Measurements from ENCODE around the gene ERO1B.

Gene ERO1B

GRCh38 chr1:236301080-236301957, 19.6 kb upstream of the ERO1B start:
- no peak for DNase-seq (ENCODE audit: low read depth in 1 of 2, low spot score in 1 of 2)

GRCh38 chr1:236297161-236297560, 15.4 kb upstream of the ERO1B start:
- DNase-seq (ENCODE audit: low read depth in 1 of 2, low spot score in 1 of 2): no peak

DNA sequence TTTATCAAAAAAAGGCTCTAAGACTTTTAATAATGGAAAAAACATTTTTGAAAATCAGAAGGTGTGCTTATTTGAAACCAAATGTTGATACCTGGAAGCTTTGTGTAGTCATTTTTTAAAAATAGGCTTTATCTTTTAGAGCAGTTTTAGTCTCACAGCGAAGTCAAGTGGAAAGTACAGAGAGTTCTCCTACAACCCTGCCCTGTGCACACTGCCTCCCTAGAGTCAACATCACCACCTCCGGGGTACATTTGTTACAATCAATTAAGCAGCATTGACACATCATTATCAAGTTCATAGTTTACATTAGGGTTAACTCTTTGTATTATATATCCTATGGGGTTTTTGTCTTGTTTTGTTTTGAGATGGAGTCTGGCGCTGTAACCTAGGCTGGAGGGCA, 10.7 kb upstream of the ERO1B start:
- no peak for DNase-seq (ENCODE audit: low read depth in 1 of 2, low spot score in 1 of 2)

- no peak for DNase-seq (ENCODE audit: low read depth in 1 of 2, low spot score in 1 of 2)
Observed at GRCh38 chr1:236289492-236290131, 7.9 kb upstream of the ERO1B start.

DNA sequence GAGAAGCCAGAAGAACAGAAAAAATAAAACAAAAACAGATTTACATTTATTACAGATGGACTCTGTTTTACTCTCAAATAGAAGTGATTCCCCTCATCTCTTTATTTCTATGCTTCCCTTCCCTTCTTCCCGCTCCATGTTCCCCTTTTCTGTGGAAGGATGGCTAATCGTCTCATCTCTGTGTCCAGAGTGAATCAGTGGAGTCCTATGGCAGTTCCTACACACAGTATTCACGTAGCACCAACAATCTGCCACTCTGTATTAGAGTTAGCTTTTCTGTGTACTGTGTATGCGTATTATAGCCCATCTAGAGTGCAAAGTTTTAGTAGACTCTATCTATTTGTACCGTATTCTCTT, 6.8 kb upstream of the ERO1B start:
- DNase-seq (ENCODE audit: low read depth in 1 of 2, low spot score in 1 of 2): no peak

- DNase-seq (ENCODE audit: low read depth in 1 of 2, low spot score in 1 of 2): no peak
Observed at GRCh38 chr1:236287757-236288619, 6.2 kb upstream of the ERO1B start.

DNA sequence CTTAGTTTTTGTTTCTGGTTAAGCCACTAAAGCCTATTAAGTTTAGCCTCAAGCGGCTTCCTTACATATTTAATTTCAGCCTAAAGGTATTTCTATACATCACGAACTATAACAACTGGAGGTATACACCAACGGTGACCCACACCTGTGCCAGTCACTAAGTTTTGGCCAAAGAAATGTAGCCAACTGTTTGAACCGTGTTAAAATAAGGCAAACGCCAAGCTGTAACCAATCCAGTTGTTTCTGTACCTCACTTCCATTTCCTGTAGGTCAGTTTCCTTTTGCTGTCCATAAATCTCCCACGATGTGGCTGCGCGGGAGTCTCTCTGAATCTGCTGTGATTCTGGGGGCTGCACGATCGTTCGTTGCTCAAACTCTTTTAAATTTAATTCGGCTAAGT, 5.6 kb upstream of the ERO1B start:
- DNase-seq (ENCODE audit: low read depth in 1 of 2, low spot score in 1 of 2): no peak

DNA sequence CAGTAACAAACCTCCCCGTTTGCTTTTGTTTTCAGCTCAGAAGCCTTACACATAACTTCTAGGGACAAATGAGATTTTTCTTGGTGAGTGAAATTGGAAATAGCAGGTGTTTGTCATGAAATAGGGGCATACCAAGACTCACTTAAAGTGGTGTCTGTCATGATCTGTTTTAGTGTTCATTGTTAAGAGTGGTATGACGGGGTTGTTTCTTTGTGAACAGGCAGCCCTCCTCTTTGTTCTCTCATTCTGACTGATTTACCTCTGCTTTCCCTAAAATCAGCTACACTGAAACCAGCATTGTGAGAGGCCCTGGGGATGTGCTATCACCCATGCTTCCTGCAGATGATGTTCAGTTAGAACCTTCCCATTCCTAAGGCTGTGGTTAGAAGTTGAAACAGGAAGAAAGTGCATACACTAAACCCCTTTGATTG, 2.5 kb upstream of the ERO1B start:
- no peak for DNase-seq (ENCODE audit: low read depth in 1 of 2, low spot score in 1 of 2)

DNA sequence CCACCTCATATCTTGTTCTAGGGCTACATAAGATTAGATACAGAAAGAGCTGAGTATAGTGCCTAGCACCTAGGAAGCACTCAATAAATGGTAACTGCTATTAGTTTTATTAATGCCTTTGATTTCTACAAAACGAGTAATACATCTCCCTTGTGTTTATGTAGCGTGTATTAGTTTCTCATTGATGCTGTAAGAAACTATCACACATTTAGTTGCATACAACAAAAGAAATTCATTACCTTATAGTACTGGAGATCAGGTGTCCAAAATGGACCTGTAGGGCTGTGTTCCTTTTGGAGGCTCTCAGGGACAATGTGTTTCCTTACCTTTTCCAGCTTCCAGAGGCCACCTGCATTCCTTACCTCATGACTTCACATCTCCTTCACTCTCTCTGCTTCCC, 961 bp upstream of the ERO1B start:
- no peak for DNase-seq (ENCODE audit: low read depth in 1 of 2, low spot score in 1 of 2)

DNA sequence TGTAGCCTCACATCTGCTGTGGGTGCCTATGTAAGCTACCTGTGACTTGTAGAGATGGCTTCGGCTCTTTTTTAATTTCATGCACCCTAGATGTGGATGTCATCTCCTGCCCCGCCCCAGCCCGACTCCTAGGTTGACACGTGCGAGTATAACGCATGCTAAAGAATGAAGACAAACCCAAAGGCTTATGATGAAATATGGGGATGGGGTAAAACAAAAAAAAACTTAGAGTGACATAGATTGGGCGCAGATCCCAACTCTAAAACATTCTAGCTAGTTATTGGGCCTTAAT, 613 bp upstream of the ERO1B start:
- DNase-seq (ENCODE audit: low read depth in 1 of 2, low spot score in 1 of 2): peak in 1 of 2 donors; percentile 20

GRCh38 chr1:236281198-236281653, 532 bp downstream of the ERO1B start:
- peak in 1 of 2 donors; percentile 3 for DNase-seq (ENCODE audit: low read depth in 1 of 2, low spot score in 1 of 2)

DNA sequence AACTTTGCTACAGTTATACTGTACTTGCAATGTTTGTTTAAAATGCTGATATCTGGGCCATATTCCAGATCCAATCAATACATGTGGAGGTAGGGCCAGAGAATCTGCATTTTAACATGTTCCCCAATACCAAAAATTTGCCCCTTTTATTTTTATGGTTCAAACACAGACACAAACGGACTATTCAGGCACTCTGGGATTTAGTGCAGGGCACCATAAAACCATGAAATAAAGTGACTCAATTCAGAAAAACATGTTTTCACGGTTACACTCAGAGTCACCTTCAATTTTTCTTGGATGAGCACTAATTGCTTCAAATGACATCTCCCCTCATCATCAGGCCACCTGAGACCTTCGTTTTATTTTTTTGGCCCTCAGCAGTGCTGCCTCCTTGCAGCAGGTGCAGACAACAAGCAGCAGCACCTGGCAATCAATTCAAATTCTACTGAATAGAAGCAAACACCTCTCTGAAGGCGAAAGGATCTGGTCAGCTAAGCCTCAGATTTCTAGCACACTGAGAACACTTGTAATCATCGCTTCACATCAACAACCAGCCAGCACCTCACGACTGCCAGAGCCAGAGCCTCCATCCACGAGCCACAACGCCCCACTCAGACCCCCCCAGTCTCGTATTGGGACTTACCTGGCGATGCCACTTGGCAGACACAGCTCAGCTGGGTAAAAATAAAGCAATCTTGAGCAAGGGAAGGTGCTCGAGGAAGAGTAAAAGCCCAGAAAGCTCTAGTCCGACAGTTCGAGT, 1.1 kb downstream of the ERO1B start:
- no peak for DNase-seq (ENCODE audit: low read depth in 1 of 2, low spot score in 1 of 2)

- DNase-seq (ENCODE audit: low read depth in 1 of 2, low spot score in 1 of 2): no peak
Observed at GRCh38 chr1:236275586-236275985, 6.2 kb downstream of the ERO1B start.

- no peak for DNase-seq (ENCODE audit: low read depth in 1 of 2, low spot score in 1 of 2)
Observed at GRCh38 chr1:236275061-236275460, 6.7 kb downstream of the ERO1B start.

DNA sequence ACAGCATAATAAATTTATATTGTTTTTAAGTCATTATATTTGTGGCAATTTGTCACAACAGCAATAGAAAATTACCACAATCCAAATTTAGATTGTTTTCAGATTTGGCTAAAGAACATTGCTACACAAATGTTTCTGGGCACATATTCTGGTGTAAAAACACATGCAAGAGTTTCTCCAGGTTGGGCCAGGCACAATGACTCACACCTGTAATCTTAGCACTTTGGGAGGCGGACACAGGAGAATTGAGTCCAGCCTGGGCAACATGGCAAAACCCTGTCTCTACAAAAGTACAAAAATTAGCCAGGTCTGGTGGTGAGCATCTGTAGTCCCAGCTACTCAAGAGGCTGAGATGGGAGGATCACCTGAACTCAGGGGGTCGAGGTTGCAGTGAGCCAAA, 8.4 kb downstream of the ERO1B start:
- no peak for DNase-seq (ENCODE audit: low read depth in 1 of 2, low spot score in 1 of 2)

DNA sequence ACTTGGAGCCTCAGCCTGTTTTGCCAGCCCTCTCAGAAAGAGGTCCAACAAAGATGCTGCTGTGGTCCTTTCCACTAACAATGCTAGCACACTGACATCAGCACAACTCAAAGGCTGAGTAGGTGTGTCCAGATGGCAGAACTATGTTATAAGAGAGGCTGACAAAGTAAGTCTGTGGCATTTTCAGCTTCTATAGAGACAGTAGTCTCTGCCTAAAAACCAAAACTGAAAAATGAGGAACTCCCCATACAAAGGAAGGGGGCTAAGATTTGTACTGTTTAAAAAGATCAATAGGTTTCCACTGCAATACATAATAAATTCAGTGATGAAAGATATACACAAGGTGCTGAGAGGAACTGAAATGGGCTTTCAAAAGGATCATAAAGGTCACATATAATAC, 12.3 kb downstream of the ERO1B start:
- no peak for DNase-seq (ENCODE audit: low read depth in 1 of 2, low spot score in 1 of 2)

DNA sequence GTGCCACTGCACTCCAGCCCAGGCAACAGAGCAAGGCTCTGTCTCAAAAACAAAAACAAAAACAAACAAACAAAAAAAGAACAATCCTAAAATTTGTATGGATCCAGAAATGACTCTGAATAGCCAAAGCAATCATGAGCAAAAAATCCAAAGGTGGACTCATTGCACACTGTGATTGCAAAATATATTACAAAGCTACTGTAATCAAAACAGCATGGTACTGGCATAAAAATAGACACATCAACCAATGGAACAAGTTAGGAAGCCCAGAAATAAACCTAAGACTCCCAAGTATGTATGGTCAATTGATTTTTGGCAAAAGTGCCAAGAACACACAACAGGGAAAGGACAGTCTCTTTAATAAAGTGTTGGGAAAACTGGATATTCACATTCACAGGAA, 19.9 kb downstream of the ERO1B start:
- no peak for DNase-seq (ENCODE audit: low read depth in 1 of 2, low spot score in 1 of 2)

GRCh38 chr1:236261033-236261432, 20.7 kb downstream of the ERO1B start:
- no peak for DNase-seq (ENCODE audit: low read depth in 1 of 2, low spot score in 1 of 2)

- DNase-seq (ENCODE audit: low read depth in 1 of 2, low spot score in 1 of 2): no peak
Observed at GRCh38 chr1:236259043-236259442, 22.7 kb downstream of the ERO1B start.

DNA sequence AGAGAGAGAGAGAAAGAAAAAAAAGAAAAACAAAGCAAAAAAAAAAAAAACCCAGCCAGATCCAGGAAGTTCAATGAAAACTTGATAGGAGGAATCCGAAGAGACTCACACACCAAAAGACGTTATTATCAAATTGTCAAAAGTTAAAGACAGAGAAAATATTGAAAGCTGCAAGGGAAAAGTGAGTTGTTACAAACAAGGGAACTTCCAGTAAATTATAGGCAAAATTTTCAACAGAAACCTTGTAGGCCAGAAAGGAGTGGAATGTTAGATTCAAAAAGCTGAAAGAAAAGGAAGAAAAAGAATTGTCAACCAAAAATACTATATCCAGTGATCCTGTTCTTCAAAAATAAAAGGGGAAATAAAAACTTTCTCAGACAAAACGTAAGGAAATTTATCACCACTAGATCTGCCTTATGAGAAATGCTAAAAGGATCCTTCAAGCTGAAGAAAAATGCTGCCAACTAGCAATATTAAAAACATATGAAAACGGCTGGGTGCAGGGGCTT, 23.6 kb downstream of the ERO1B start:
- DNase-seq (ENCODE audit: low read depth in 1 of 2, low spot score in 1 of 2): no peak

DNA sequence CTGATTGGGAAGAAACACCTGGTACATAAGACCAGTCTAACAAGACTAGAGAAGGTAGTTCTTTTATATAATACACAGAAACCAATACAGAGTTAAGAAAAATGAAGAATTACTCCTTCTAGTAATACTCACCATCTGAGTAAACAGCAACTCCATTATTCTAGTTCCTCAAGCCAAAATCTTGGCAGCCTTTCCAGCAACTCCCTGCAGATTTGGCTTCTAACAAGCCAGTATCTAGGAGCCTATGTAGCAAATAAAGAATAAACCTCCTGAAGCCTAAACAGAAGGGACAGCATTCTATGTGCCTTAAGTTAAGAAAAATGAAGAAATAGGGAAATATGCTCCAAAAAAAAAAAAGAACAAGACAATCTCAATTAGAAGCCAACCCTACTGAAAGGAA, 24.5 kb downstream of the ERO1B start:
- DNase-seq (ENCODE audit: low read depth in 1 of 2, low spot score in 1 of 2): no peak

Measured in activated T-helper 1 cell treated with anti-CD3 and anti-CD28 coated beads, Interleukin-2, amount 50 U/mL, for 16 hours (primary cell).